ENCODE results near the gene VAMP1. TPM values are rescaled to one million over a fixed set of nuclear protein-coding genes. Genes with fewer than 3 reads are reported as not detected.

The VAMP1 gene
- polyA plus RNA-seq, 2 donors, result 4.3 to 6.6 TPM

- H3K9me3 ChIP-seq (ENCODE audit: control insufficient read depth in 2 of 2, insufficient read depth in 1 of 2, low read depth in 1 of 2, low read length in 1 of 2), result no peaks in the 10 kb centered on the region
- peak overlapping the region in 1 of 2 donors; percentile 38 for H3K27ac ChIP-seq (ENCODE audit: low read depth in 2 of 2, low read length in 1 of 2)
- 78 to 81% methylated on average over 6 of the region's 6 CpGs for WGBS, 2 donors
Observed at GRCh38 chr12:6463858-6464257, 6.6 kb downstream of the VAMP1 start.

GRCh38 chr12:6463216-6463615 lies 7.3 kb downstream of the VAMP1 start:
- Histone ChIP-seq H3K27me3 (ENCODE audit: control insufficient read depth in 1 of 2, insufficient read depth in 2 of 2, low read length in 2 of 2) (no peaks in the 10 kb centered on the region), H3K4me3 (ENCODE audit: low read depth in 1 of 2, low read length in 2 of 2) (no peak overlapping the region), H3K9me3 (ENCODE audit: control insufficient read depth in 2 of 2, insufficient read depth in 1 of 2, low read depth in 1 of 2, low read length in 1 of 2) (no peaks in the 10 kb centered on the region), H3K36me3 (ENCODE audit: control insufficient read depth in 2 of 2, insufficient read depth in 2 of 2, low read length in 1 of 2) (peaks cover 8 to 47% of the 10 kb centered on the region in 2 donors), H3K27ac (ENCODE audit: low read depth in 2 of 2, low read length in 1 of 2) (peak overlapping the region; percentile 24 to 50), H3K4me1 (ENCODE audit: control insufficient read depth in 2 of 2, insufficient read depth in 2 of 2, low read length in 1 of 2) (peaks cover 0 to 5% of the 10 kb centered on the region in 2 donors)
- WGBS, 2 donors, result 60 to 68% methylated on average over 7 of the region's 7 CpGs

More at GRCh38 chr12:6463858-6464257, 6.6 kb downstream of the VAMP1 start:
- Histone ChIP-seq H3K27me3 (ENCODE audit: control insufficient read depth in 1 of 2, insufficient read depth in 2 of 2, low read length in 2 of 2) (no peaks in the 10 kb centered on the region), H3K4me3 (ENCODE audit: low read depth in 1 of 2, low read length in 2 of 2) (no peak overlapping the region), H3K36me3 (ENCODE audit: control insufficient read depth in 2 of 2, insufficient read depth in 2 of 2, low read length in 1 of 2) (peaks cover 8 to 41% of the 10 kb centered on the region in 2 donors), H3K4me1 (ENCODE audit: control insufficient read depth in 2 of 2, insufficient read depth in 2 of 2, low read length in 1 of 2) (peaks cover 0 to 5% of the 10 kb centered on the region in 2 donors)

GRCh38 chr12:6462234-6462995 lies 8.1 kb downstream of the VAMP1 start:
- Histone ChIP-seq H3K4me3 (ENCODE audit: low read depth in 1 of 2, low read length in 2 of 2) (no peak overlapping the region), H3K27ac (ENCODE audit: low read depth in 2 of 2, low read length in 1 of 2) (peak overlapping the region; percentile 33 to 67), H3K9me3 (ENCODE audit: control insufficient read depth in 2 of 2, insufficient read depth in 1 of 2, low read depth in 1 of 2, low read length in 1 of 2) (no peaks in the 10 kb centered on the region), H3K4me1 (ENCODE audit: control insufficient read depth in 2 of 2, insufficient read depth in 2 of 2, low read length in 1 of 2) (peaks cover 0 to 5% of the 10 kb centered on the region in 2 donors), H3K36me3 (ENCODE audit: control insufficient read depth in 2 of 2, insufficient read depth in 2 of 2, low read length in 1 of 2) (peaks cover 11 to 53% of the 10 kb centered on the region in 2 donors), H3K27me3 (ENCODE audit: control insufficient read depth in 1 of 2, insufficient read depth in 2 of 2, low read length in 2 of 2) (no peaks in the 10 kb centered on the region)
- WGBS, 2 donors, result 86 to 88% methylated on average over 14 of the region's 14 CpGs

- H3K27ac ChIP-seq (ENCODE audit: low read depth in 2 of 2, low read length in 1 of 2), result peak overlapping the region; percentile 65 to 69
- no peaks in the 10 kb centered on the region for H3K9me3 ChIP-seq (ENCODE audit: control insufficient read depth in 2 of 2, insufficient read depth in 1 of 2, low read depth in 1 of 2, low read length in 1 of 2)
- H3K36me3 ChIP-seq (ENCODE audit: control insufficient read depth in 2 of 2, insufficient read depth in 2 of 2, low read length in 1 of 2), result peaks cover 11 to 54% of the 10 kb centered on the region in 2 donors
- peaks cover 0 to 5% of the 10 kb centered on the region in 2 donors for H3K4me1 ChIP-seq (ENCODE audit: control insufficient read depth in 2 of 2, insufficient read depth in 2 of 2, low read length in 1 of 2)
- H3K27me3 ChIP-seq (ENCODE audit: control insufficient read depth in 1 of 2, insufficient read depth in 2 of 2, low read length in 2 of 2), result no peaks in the 10 kb centered on the region
- WGBS, 2 donors, result 66 to 71% methylated on average over 15 of the region's 15 CpGs
- H3K4me3 ChIP-seq (ENCODE audit: low read depth in 1 of 2, low read length in 2 of 2), result no peak overlapping the region
Observed at GRCh38 chr12:6461401-6462233, 8.9 kb downstream of the VAMP1 start.

GRCh38 chr12:6460751-6461371 lies 9.6 kb downstream of the VAMP1 start:
- H3K9me3 ChIP-seq (ENCODE audit: control insufficient read depth in 2 of 2, insufficient read depth in 1 of 2, low read depth in 1 of 2, low read length in 1 of 2), result no peaks in the 10 kb centered on the region
- peaks cover 0 to 5% of the 10 kb centered on the region in 2 donors for H3K4me1 ChIP-seq (ENCODE audit: control insufficient read depth in 2 of 2, insufficient read depth in 2 of 2, low read length in 1 of 2)
- 59 to 68% methylated on average over 10 of the region's 10 CpGs for WGBS, 2 donors
- H3K36me3 ChIP-seq (ENCODE audit: control insufficient read depth in 2 of 2, insufficient read depth in 2 of 2, low read length in 1 of 2), result peaks cover 11 to 53% of the 10 kb centered on the region in 2 donors
- peak overlapping the region; percentile 65 to 69 for H3K27ac ChIP-seq (ENCODE audit: low read depth in 2 of 2, low read length in 1 of 2)
- no peaks in the 10 kb centered on the region for H3K27me3 ChIP-seq (ENCODE audit: control insufficient read depth in 1 of 2, insufficient read depth in 2 of 2, low read length in 2 of 2)
- no peak overlapping the region for H3K4me3 ChIP-seq (ENCODE audit: low read depth in 1 of 2, low read length in 2 of 2)

- Histone ChIP-seq H3K27ac (ENCODE audit: low read depth in 2 of 2, low read length in 1 of 2) (peak overlapping the region in 1 of 2 donors; percentile 8), H3K36me3 (ENCODE audit: control insufficient read depth in 2 of 2, insufficient read depth in 2 of 2, low read length in 1 of 2) (peaks cover 11 to 48% of the 10 kb centered on the region in 2 donors), H3K4me3 (ENCODE audit: low read depth in 1 of 2, low read length in 2 of 2) (no peak overlapping the region), H3K9me3 (ENCODE audit: control insufficient read depth in 2 of 2, insufficient read depth in 1 of 2, low read depth in 1 of 2, low read length in 1 of 2) (no peaks in the 10 kb centered on the region), H3K27me3 (ENCODE audit: control insufficient read depth in 1 of 2, insufficient read depth in 2 of 2, low read length in 2 of 2) (no peaks in the 10 kb centered on the region), H3K4me1 (ENCODE audit: control insufficient read depth in 2 of 2, insufficient read depth in 2 of 2, low read length in 1 of 2) (peaks cover 0 to 5% of the 10 kb centered on the region in 2 donors)
- WGBS, 2 donors, result 97 to 98% methylated on average over 2 of the region's 2 CpGs
Observed at GRCh38 chr12:6459004-6459337, 11.5 kb downstream of the VAMP1 start.

GRCh38 chr12:6458281-6459003 lies 12.0 kb downstream of the VAMP1 start:
- H3K27me3 ChIP-seq (ENCODE audit: control insufficient read depth in 1 of 2, insufficient read depth in 2 of 2, low read length in 2 of 2), result no peaks in the 10 kb centered on the region
- H3K27ac ChIP-seq (ENCODE audit: low read depth in 2 of 2, low read length in 1 of 2), result peak overlapping the region in 1 of 2 donors; percentile 8
- no peak overlapping the region for H3K4me3 ChIP-seq (ENCODE audit: low read depth in 1 of 2, low read length in 2 of 2)
- no peaks in the 10 kb centered on the region for H3K9me3 ChIP-seq (ENCODE audit: control insufficient read depth in 2 of 2, insufficient read depth in 1 of 2, low read depth in 1 of 2, low read length in 1 of 2)
- WGBS, 2 donors, result 92 to 93% methylated on average over 14 of the region's 14 CpGs
- peaks cover 11 to 46% of the 10 kb centered on the region in 2 donors for H3K36me3 ChIP-seq (ENCODE audit: control insufficient read depth in 2 of 2, insufficient read depth in 2 of 2, low read length in 1 of 2)
- peaks cover 0 to 5% of the 10 kb centered on the region in 2 donors for H3K4me1 ChIP-seq (ENCODE audit: control insufficient read depth in 2 of 2, insufficient read depth in 2 of 2, low read length in 1 of 2)

- H3K36me3 ChIP-seq (ENCODE audit: control insufficient read depth in 2 of 2, insufficient read depth in 2 of 2, low read length in 1 of 2), result peaks cover 10 to 40% of the 10 kb centered on the region in 2 donors
Observed at GRCh38 chr12:6457220-6457945, 13.1 kb downstream of the VAMP1 start.

More at GRCh38 chr12:6457220-6457945, 13.1 kb downstream of the VAMP1 start:
- peak overlapping the region in 1 of 2 donors; percentile 3 for H3K27ac ChIP-seq (ENCODE audit: low read depth in 2 of 2, low read length in 1 of 2)
- H3K9me3 ChIP-seq (ENCODE audit: control insufficient read depth in 2 of 2, insufficient read depth in 1 of 2, low read depth in 1 of 2, low read length in 1 of 2), result no peaks in the 10 kb centered on the region
- H3K27me3 ChIP-seq (ENCODE audit: control insufficient read depth in 1 of 2, insufficient read depth in 2 of 2, low read length in 2 of 2), result no peaks in the 10 kb centered on the region
- no peak overlapping the region for H3K4me3 ChIP-seq (ENCODE audit: low read depth in 1 of 2, low read length in 2 of 2)
- H3K4me1 ChIP-seq (ENCODE audit: control insufficient read depth in 2 of 2, insufficient read depth in 2 of 2, low read length in 1 of 2), result peaks cover 0 to 4% of the 10 kb centered on the region in 2 donors
- 91% methylated on average over 12 of the region's 12 CpGs for WGBS, 2 donors

Data from esophagus (tissue), 2 donors.